Measurements from ENCODE around the gene PIK3C2G. TPM values are rescaled to one million over a fixed set of nuclear protein-coding genes. Genes with fewer than 3 reads are reported as not detected.

The PIK3C2G gene
- total RNA-seq, 1 experiment from 2014 or later, result not detected

- Histone ChIP-seq H3K79me2 (ENCODE audit: low read length) (no peaks in the 10 kb centered on the region), H3K4me1 (ENCODE audit: low read length) (no peaks in the 10 kb centered on the region), H3K4me2 (ENCODE audit: low read depth, low read length, poor library complexity, severe bottlenecking) (no peak overlapping the region), H3K27me3 (ENCODE audit: low read length) (no peaks in the 10 kb centered on the region), H3K36me3 (ENCODE audit: insufficient read depth, low read length) (no peaks in the 10 kb centered on the region), H3K27ac (ENCODE audit: low read length) (no peak overlapping the region), H3K9me2 (replicated peaks; ENCODE audit: insufficient read depth, low read length) (no peaks in the 10 kb centered on the region), H4K20me1 (ENCODE audit: insufficient read depth, low read depth, low read length) (no peaks in the 10 kb centered on the region), H3K4me3 (ENCODE audit: low read length) (no peak overlapping the region), H3K9me3 (ENCODE audit: low read length) (no peaks in the 10 kb centered on the region), H3K9ac (ENCODE audit: low read length) (no peak overlapping the region), H2AFZ (ENCODE audit: low read length) (no peak overlapping the region)
- DNase-seq, result no peak
Observed at GRCh38 chr12:18644564-18644963, 383.2 kb downstream of the PIK3C2G start.

- Histone ChIP-seq H3K27me3 (ENCODE audit: low read length) (no peaks in the 10 kb centered on the region), H3K4me1 (ENCODE audit: low read length) (no peaks in the 10 kb centered on the region), H3K9me3 (ENCODE audit: low read length) (no peaks in the 10 kb centered on the region), H3K9ac (ENCODE audit: low read length) (no peak overlapping the region), H3K79me2 (ENCODE audit: low read length) (no peaks in the 10 kb centered on the region), H3K27ac (ENCODE audit: low read length) (no peak overlapping the region), H4K20me1 (ENCODE audit: insufficient read depth, low read depth, low read length) (no peaks in the 10 kb centered on the region), H3K36me3 (ENCODE audit: insufficient read depth, low read length) (no peaks in the 10 kb centered on the region), H2AFZ (ENCODE audit: low read length) (no peak overlapping the region), H3K4me3 (ENCODE audit: low read length) (no peak overlapping the region), H3K9me2 (replicated peaks; ENCODE audit: insufficient read depth, low read length) (no peaks in the 10 kb centered on the region), H3K4me2 (ENCODE audit: low read depth, low read length, poor library complexity, severe bottlenecking) (no peak overlapping the region)
- no peak for DNase-seq
Observed at GRCh38 chr12:18646286-18646890, 385.1 kb downstream of the PIK3C2G start.

GRCh38 chr12:18651525-18651924 lies 390.2 kb downstream of the PIK3C2G start:
- no peak for DNase-seq
- no peak overlapping the region for H3K4me3 ChIP-seq (ENCODE audit: low read length)

GRCh38 chr12:18652596-18652995 lies 391.3 kb downstream of the PIK3C2G start:
- no peaks in the 10 kb centered on the region for H3K9me2 ChIP-seq (replicated peaks; ENCODE audit: insufficient read depth, low read length)
- no peaks in the 10 kb centered on the region for H3K4me1 ChIP-seq (ENCODE audit: low read length)
- H3K9ac ChIP-seq (ENCODE audit: low read length), result no peak overlapping the region
- H4K20me1 ChIP-seq (ENCODE audit: insufficient read depth, low read depth, low read length), result no peaks in the 10 kb centered on the region
- no peak overlapping the region for H2AFZ ChIP-seq (ENCODE audit: low read length)
- no peak overlapping the region for H3K4me3 ChIP-seq (ENCODE audit: low read length)
- no peaks in the 10 kb centered on the region for H3K27me3 ChIP-seq (ENCODE audit: low read length)
- no peaks in the 10 kb centered on the region for H3K79me2 ChIP-seq (ENCODE audit: low read length)
- no peak overlapping the region for H3K27ac ChIP-seq (ENCODE audit: low read length)
- no peaks in the 10 kb centered on the region for H3K36me3 ChIP-seq (ENCODE audit: insufficient read depth, low read length)
- DNase-seq, result no peak
- no peaks in the 10 kb centered on the region for H3K9me3 ChIP-seq (ENCODE audit: low read length)
- H3K4me2 ChIP-seq (ENCODE audit: low read depth, low read length, poor library complexity, severe bottlenecking), result no peak overlapping the region

More at GRCh38 chr12:18651525-18651924, 390.2 kb downstream of the PIK3C2G start:
- Histone ChIP-seq H3K4me1 (ENCODE audit: low read length) (no peaks in the 10 kb centered on the region), H3K9ac (ENCODE audit: low read length) (no peak overlapping the region), H3K4me2 (ENCODE audit: low read depth, low read length, poor library complexity, severe bottlenecking) (no peak overlapping the region), H3K36me3 (ENCODE audit: insufficient read depth, low read length) (no peaks in the 10 kb centered on the region), H3K27ac (ENCODE audit: low read length) (no peak overlapping the region), H3K9me3 (ENCODE audit: low read length) (no peaks in the 10 kb centered on the region), H4K20me1 (ENCODE audit: insufficient read depth, low read depth, low read length) (no peaks in the 10 kb centered on the region), H3K27me3 (ENCODE audit: low read length) (no peaks in the 10 kb centered on the region), H3K9me2 (replicated peaks; ENCODE audit: insufficient read depth, low read length) (no peaks in the 10 kb centered on the region), H2AFZ (ENCODE audit: low read length) (no peak overlapping the region), H3K79me2 (ENCODE audit: low read length) (no peaks in the 10 kb centered on the region)

GRCh38 chr12:18653465-18653864 lies 392.1 kb downstream of the PIK3C2G start:
- no peaks in the 10 kb centered on the region for H3K27me3 ChIP-seq (ENCODE audit: low read length)
- H3K9me3 ChIP-seq (ENCODE audit: low read length), result peaks cover 4% of the 10 kb centered on the region; the same call in 1 of the 2 replicates
- H4K20me1 ChIP-seq (ENCODE audit: insufficient read depth, low read depth, low read length), result no peaks in the 10 kb centered on the region
- H3K4me2 ChIP-seq (ENCODE audit: low read depth, low read length, poor library complexity, severe bottlenecking), result no peak overlapping the region
- no peak for DNase-seq
- no peaks in the 10 kb centered on the region for H3K79me2 ChIP-seq (ENCODE audit: low read length)
- no peaks in the 10 kb centered on the region for H3K9me2 ChIP-seq (replicated peaks; ENCODE audit: insufficient read depth, low read length)
- no peak overlapping the region for H3K9ac ChIP-seq (ENCODE audit: low read length)
- no peak overlapping the region for H2AFZ ChIP-seq (ENCODE audit: low read length)
- H3K27ac ChIP-seq (ENCODE audit: low read length), result no peak overlapping the region
- H3K4me1 ChIP-seq (ENCODE audit: low read length), result no peaks in the 10 kb centered on the region
- H3K36me3 ChIP-seq (ENCODE audit: insufficient read depth, low read length), result no peaks in the 10 kb centered on the region
- H3K4me3 ChIP-seq (ENCODE audit: low read length), result no peak overlapping the region

- Histone ChIP-seq H3K79me2 (ENCODE audit: low read length) (no peaks in the 10 kb centered on the region), H4K20me1 (ENCODE audit: insufficient read depth, low read depth, low read length) (no peaks in the 10 kb centered on the region), H3K36me3 (ENCODE audit: insufficient read depth, low read length) (no peaks in the 10 kb centered on the region), H2AFZ (ENCODE audit: low read length) (no peak overlapping the region), H3K9ac (ENCODE audit: low read length) (no peak overlapping the region), H3K9me3 (ENCODE audit: low read length) (peaks cover 4% of the 10 kb centered on the region; the same call in 1 of the 2 replicates), H3K27me3 (ENCODE audit: low read length) (no peaks in the 10 kb centered on the region), H3K4me2 (ENCODE audit: low read depth, low read length, poor library complexity, severe bottlenecking) (no peak overlapping the region), H3K9me2 (replicated peaks; ENCODE audit: insufficient read depth, low read length) (no peaks in the 10 kb centered on the region), H3K4me1 (ENCODE audit: low read length) (no peaks in the 10 kb centered on the region), H3K4me3 (ENCODE audit: low read length) (no peak overlapping the region), H3K27ac (ENCODE audit: low read length) (no peak overlapping the region)
- DNase-seq, result no peak
Observed at GRCh38 chr12:18655351-18655750, 394.0 kb downstream of the PIK3C2G start.

- no peak for DNase-seq
- H3K36me3 ChIP-seq (ENCODE audit: insufficient read depth, low read length), result no peaks in the 10 kb centered on the region
- no peaks in the 10 kb centered on the region for H3K9me2 ChIP-seq (replicated peaks; ENCODE audit: insufficient read depth, low read length)
- no peaks in the 10 kb centered on the region for H4K20me1 ChIP-seq (ENCODE audit: insufficient read depth, low read depth, low read length)
- no peak overlapping the region for H3K4me3 ChIP-seq (ENCODE audit: low read length)
- H3K79me2 ChIP-seq (ENCODE audit: low read length), result no peaks in the 10 kb centered on the region
- no peaks in the 10 kb centered on the region for H3K27me3 ChIP-seq (ENCODE audit: low read length)
- no peak overlapping the region for H2AFZ ChIP-seq (ENCODE audit: low read length)
- H3K9me3 ChIP-seq (ENCODE audit: low read length), result peaks cover 4% of the 10 kb centered on the region; the same call in 1 of the 2 replicates
- H3K4me1 ChIP-seq (ENCODE audit: low read length), result no peaks in the 10 kb centered on the region
- H3K27ac ChIP-seq (ENCODE audit: low read length), result no peak overlapping the region
- no peak overlapping the region for H3K9ac ChIP-seq (ENCODE audit: low read length)
- no peak overlapping the region for H3K4me2 ChIP-seq (ENCODE audit: low read depth, low read length, poor library complexity, severe bottlenecking)
Observed at GRCh38 chr12:18658179-18658578, 396.9 kb downstream of the PIK3C2G start.

- H3K27ac ChIP-seq (ENCODE audit: low read length), result no peak overlapping the region
- H3K9me2 ChIP-seq (replicated peaks; ENCODE audit: insufficient read depth, low read length), result no peaks in the 10 kb centered on the region
- no peaks in the 10 kb centered on the region for H4K20me1 ChIP-seq (ENCODE audit: insufficient read depth, low read depth, low read length)
- no peaks in the 10 kb centered on the region for H3K36me3 ChIP-seq (ENCODE audit: insufficient read depth, low read length)
- peaks cover 8% of the 10 kb centered on the region; the same call in 1 of the 2 replicates for H3K9me3 ChIP-seq (ENCODE audit: low read length)
- H3K9ac ChIP-seq (ENCODE audit: low read length), result no peak overlapping the region
- no peak for DNase-seq
- H2AFZ ChIP-seq (ENCODE audit: low read length), result no peak overlapping the region
- H3K79me2 ChIP-seq (ENCODE audit: low read length), result no peaks in the 10 kb centered on the region
- no peak overlapping the region for H3K4me3 ChIP-seq (ENCODE audit: low read length)
- H3K4me1 ChIP-seq (ENCODE audit: low read length), result no peaks in the 10 kb centered on the region
- no peaks in the 10 kb centered on the region for H3K27me3 ChIP-seq (ENCODE audit: low read length)
- H3K4me2 ChIP-seq (ENCODE audit: low read depth, low read length, poor library complexity, severe bottlenecking), result no peak overlapping the region
Observed at GRCh38 chr12:18658829-18659228, 397.5 kb downstream of the PIK3C2G start.

Measured in Karpas-422 (cell line).